ENCODE data around the gene TAF3. TPM values are rescaled to one million over a fixed set of nuclear protein-coding genes. Genes with fewer than 3 reads are reported as not detected.

TAF3 gene
- total RNA-seq, 1 experiment from 2014 or later, result 5.5 TPM

GRCh38 chr10:8050556-8051108, 232.3 kb downstream of the TAF3 start:
- no TSS peak for BruUV-seq (replicated peaks)
- H3K4me3 ChIP-seq (ENCODE audit: low read depth in 2 of 2, low read length in 2 of 2), result peak overlapping the region; percentile 53 to 58
- no peak for DNase-seq (ENCODE audit: low read depth, low spot score)
- ATAC-seq, result 0 out of 2 replicates have a peak, but pooled peaks have one; percentile 9
- TF ChIP-seq SIN3A (IDR thresholded peaks at IDR 0.05; ENCODE audit: borderline replicate concordance, insufficient read depth, low read depth, low read length) (no peak), TCF7L2 (IDR thresholded peaks at IDR 0.05; ENCODE audit: low read depth, low read length) (no peak), POLR2AphosphoS5 (IDR thresholded peaks at IDR 0.05; ENCODE audit: low read depth, low read length) (no peak)
- TF ChIP-seq, protein P1, sequence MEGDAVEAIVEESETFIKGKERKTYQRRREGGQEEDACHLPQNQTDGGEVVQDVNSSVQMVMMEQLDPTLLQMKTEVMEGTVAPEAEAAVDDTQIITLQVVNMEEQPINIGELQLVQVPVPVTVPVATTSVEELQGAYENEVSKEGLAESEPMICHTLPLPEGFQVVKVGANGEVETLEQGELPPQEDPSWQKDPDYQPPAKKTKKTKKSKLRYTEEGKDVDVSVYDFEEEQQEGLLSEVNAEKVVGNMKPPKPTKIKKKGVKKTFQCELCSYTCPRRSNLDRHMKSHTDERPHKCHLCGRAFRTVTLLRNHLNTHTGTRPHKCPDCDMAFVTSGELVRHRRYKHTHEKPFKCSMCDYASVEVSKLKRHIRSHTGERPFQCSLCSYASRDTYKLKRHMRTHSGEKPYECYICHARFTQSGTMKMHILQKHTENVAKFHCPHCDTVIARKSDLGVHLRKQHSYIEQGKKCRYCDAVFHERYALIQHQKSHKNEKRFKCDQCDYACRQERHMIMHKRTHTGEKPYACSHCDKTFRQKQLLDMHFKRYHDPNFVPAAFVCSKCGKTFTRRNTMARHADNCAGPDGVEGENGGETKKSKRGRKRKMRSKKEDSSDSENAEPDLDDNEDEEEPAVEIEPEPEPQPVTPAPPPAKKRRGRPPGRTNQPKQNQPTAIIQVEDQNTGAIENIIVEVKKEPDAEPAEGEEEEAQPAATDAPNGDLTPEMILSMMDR (IDR thresholded peaks at IDR 0.05), result no peak
- TF ChIP-seq, protein P2, sequence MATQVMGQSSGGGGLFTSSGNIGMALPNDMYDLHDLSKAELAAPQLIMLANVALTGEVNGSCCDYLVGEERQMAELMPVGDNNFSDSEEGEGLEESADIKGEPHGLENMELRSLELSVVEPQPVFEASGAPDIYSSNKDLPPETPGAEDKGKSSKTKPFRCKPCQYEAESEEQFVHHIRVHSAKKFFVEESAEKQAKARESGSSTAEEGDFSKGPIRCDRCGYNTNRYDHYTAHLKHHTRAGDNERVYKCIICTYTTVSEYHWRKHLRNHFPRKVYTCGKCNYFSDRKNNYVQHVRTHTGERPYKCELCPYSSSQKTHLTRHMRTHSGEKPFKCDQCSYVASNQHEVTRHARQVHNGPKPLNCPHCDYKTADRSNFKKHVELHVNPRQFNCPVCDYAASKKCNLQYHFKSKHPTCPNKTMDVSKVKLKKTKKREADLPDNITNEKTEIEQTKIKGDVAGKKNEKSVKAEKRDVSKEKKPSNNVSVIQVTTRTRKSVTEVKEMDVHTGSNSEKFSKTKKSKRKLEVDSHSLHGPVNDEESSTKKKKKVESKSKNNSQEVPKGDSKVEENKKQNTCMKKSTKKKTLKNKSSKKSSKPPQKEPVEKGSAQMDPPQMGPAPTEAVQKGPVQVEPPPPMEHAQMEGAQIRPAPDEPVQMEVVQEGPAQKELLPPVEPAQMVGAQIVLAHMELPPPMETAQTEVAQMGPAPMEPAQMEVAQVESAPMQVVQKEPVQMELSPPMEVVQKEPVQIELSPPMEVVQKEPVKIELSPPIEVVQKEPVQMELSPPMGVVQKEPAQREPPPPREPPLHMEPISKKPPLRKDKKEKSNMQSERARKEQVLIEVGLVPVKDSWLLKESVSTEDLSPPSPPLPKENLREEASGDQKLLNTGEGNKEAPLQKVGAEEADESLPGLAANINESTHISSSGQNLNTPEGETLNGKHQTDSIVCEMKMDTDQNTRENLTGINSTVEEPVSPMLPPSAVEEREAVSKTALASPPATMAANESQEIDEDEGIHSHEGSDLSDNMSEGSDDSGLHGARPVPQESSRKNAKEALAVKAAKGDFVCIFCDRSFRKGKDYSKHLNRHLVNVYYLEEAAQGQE (IDR thresholded peaks at IDR 0.05; ENCODE audit: insufficient read depth in 1 of 2, low read depth in 2 of 2, low read length in 1 of 2), result no peak
- H3K9me3 ChIP-seq (ENCODE audit: control insufficient read depth, insufficient read depth, low read depth, low read length), result no peaks in the 10 kb centered on the region
- no peaks in the 10 kb centered on the region for H3K27me3 ChIP-seq (ENCODE audit: control insufficient read depth, insufficient read depth, low read length)
- in situ Hi-C loops (cut with HindIII; ENCODE audit: low pct_unique_long_range_greater_than_20kb, low sequenced_read_pairs) (no loop called here), intact Hi-C loops (cut with micrococcal nuclease; ENCODE audit: unreplicated experiment) (loop anchor here (2.0 kb wide), 1 partner anchor 178 kb away; no protein-coding TSS in a partner anchor)
- H3K4me1 ChIP-seq (ENCODE audit: control insufficient read depth, insufficient read depth, low read length), result no peaks in the 10 kb centered on the region
- POLR2A ChIA-PET, result no interaction called here
- CTCF ChIA-PET, result no interaction called here
- H3K36me3 ChIP-seq (ENCODE audit: control insufficient read depth, insufficient read depth, low read length), result no peaks in the 10 kb centered on the region
- no peak overlapping the region for H3K27ac ChIP-seq (ENCODE audit: low read length)

DNA sequence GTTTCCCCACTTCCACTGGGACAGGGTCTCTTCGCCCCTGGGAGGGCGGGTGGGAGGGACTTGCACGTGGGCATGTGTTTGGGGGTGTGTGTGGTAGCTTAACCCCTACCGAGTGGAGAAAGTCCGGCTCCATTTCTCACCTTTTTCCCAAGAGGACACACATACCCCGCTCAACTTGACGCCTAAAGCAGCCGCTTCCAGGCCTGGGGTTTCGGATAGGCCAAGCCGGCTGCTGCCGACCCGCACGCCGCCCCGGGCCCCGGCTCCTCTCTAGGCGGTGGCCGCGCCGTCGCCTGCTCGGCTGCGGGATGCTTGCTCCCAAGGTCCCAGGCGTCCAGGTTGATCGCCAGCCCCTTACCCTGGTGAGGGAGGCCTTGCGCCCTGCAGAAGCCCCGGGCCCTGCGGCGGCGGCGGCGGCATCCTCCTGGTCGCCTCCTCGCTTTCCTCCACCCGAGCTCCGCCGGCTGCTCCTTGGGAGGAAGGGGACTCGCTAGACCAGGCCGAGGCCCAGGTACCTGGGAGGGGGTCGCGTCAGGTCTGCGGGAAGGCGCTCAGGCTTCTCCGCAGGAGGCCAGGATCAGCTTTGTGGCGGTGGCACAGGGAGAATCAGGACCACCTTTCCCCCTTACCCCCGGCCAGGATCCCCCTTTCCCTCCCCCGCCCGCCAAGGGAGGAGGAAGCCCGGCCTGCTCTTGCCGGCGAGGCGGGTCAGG, 233.0 kb downstream of the TAF3 start:
- in situ Hi-C loops (cut with HindIII; ENCODE audit: low pct_unique_long_range_greater_than_20kb, low sequenced_read_pairs), result no loop called here
- H3K4me3 ChIP-seq (ENCODE audit: low read depth in 2 of 2, low read length in 2 of 2), result peak overlapping the region; percentile 53 to 58; a peak in 2 of 4 replicates
- no peaks in the 10 kb centered on the region for H3K36me3 ChIP-seq (ENCODE audit: control insufficient read depth, insufficient read depth, low read length)
- DNase-seq (ENCODE audit: low read depth, low spot score) (no peak), ATAC-seq (no peak)
- H3K9me3 ChIP-seq (ENCODE audit: control insufficient read depth, insufficient read depth, low read depth, low read length), result no peaks in the 10 kb centered on the region
- no peaks in the 10 kb centered on the region for H3K4me1 ChIP-seq (ENCODE audit: control insufficient read depth, insufficient read depth, low read length)
- POLR2A ChIA-PET, result no interaction called here
- TF ChIP-seq SIN3A (IDR thresholded peaks at IDR 0.05; ENCODE audit: borderline replicate concordance, insufficient read depth, low read depth, low read length) (no peak), TCF7L2 (IDR thresholded peaks at IDR 0.05; ENCODE audit: low read depth, low read length) (no peak), POLR2AphosphoS5 (IDR thresholded peaks at IDR 0.05; ENCODE audit: low read depth, low read length) (no peak)
- TF ChIP-seq, protein P2 (IDR thresholded peaks at IDR 0.05; ENCODE audit: insufficient read depth in 1 of 2, low read depth in 2 of 2, low read length in 1 of 2), result no peak
- TF ChIP-seq, protein P1 (IDR thresholded peaks at IDR 0.05), result no peak
- intact Hi-C loops (cut with micrococcal nuclease; ENCODE audit: unreplicated experiment), result loop anchor here (2.0 kb wide), 1 partner anchor 178 kb away; no protein-coding TSS in a partner anchor
- CTCF ChIA-PET, result no interaction called here
- H3K27ac ChIP-seq (ENCODE audit: low read length), result no peak overlapping the region
- BruUV-seq (replicated peaks), result no TSS peak
- H3K27me3 ChIP-seq (ENCODE audit: control insufficient read depth, insufficient read depth, low read length), result no peaks in the 10 kb centered on the region

All from Panc1 (cell line).